HepG2 (cell line): ENCODE measurements around the gene CCDC61.

Source experiments
- ASH2L ChIP-seq: fragments of 300-600, 200-600 bp; sonication (generic); IDR thresholded peaks from 2 replicates; pipeline ENCODE4 v1.7.0; 2017; ENCODE audit warnings: low read depth, mild to moderate bottlenecking, moderate library complexity, mixed read lengths, low read length; ENCODE audit not compliant: insufficient read length
- ERF ChIP-seq: IDR thresholded peaks from 2 replicates; pipeline ENCODE4 v1.6.1; 2018; ENCODE audit warnings: missing biosample characterization, missing genetic modification reagents
- SIN3A ChIP-seq: IDR thresholded peaks from 2 replicates; pipeline ENCODE4 v1.6.1; 2011; ENCODE audit warnings: low read depth, mild to moderate bottlenecking, control low read depth, low read length, borderline replicate concordance
- ZNF274 ChIP-seq: sonication (generic); formaldehyde crosslinking; IDR thresholded peaks from 2 replicates; pipeline ENCODE4 v1.5.1; 2020; ENCODE audit warnings: mild to moderate bottlenecking, missing genetic modification reagents
- TF ChIP-seq, protein P1 (sequence below): sonication (generic); formaldehyde crosslinking; IDR thresholded peaks from 2 replicates; pipeline ENCODE4 v1.5.0; 2020; ENCODE audit warnings: mild to moderate bottlenecking, missing genetic modification reagents, moderate library complexity
- TF ChIP-seq, protein P2 (sequence below): sonication (generic); formaldehyde crosslinking; IDR thresholded peaks from 2 replicates; pipeline ENCODE4 v1.8.1; 2022; ENCODE audit warnings: mild to moderate bottlenecking, missing genetic modification reagents
- TF ChIP-seq, protein P3 (sequence below): sonication (generic); formaldehyde crosslinking; IDR thresholded peaks from 2 replicates; pipeline ENCODE4 v1.4.0; 2020; ENCODE audit warnings: missing genetic modification reagents, mild to moderate bottlenecking, borderline replicate concordance

DNA sequence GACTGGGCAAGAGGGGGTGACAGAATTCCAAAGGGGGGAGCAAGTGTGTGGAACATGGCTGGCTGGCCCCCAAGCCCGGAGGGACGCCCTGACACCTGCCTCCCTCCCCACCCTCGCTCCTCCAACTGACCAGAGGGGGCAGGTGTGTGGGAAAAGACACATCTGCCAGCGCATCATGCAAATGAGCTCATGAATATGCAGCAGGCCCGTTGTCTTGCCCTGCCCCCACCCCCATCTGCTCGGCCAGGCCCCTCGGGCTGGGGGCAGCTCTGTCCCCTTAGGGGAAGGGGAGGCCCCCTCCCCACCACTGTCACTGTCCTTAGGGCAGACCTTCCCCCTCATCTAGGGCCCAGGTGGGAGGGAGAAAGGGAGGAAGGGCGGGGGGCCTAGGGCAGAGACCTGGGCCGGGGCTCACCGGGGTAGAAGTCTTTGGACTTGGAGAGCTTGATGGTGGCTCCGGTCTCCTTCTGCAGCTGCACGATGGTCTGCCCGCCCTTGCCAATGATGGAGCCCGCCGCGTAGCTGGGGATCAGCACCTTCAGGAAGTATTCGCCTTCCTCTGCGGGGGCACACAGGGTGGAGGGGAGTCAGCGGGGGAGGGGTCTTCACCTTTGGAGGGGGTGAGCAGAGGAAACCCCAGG is 34.6 kb upstream of the CCDC61 start:
- TF ChIP-seq, protein P1, sequence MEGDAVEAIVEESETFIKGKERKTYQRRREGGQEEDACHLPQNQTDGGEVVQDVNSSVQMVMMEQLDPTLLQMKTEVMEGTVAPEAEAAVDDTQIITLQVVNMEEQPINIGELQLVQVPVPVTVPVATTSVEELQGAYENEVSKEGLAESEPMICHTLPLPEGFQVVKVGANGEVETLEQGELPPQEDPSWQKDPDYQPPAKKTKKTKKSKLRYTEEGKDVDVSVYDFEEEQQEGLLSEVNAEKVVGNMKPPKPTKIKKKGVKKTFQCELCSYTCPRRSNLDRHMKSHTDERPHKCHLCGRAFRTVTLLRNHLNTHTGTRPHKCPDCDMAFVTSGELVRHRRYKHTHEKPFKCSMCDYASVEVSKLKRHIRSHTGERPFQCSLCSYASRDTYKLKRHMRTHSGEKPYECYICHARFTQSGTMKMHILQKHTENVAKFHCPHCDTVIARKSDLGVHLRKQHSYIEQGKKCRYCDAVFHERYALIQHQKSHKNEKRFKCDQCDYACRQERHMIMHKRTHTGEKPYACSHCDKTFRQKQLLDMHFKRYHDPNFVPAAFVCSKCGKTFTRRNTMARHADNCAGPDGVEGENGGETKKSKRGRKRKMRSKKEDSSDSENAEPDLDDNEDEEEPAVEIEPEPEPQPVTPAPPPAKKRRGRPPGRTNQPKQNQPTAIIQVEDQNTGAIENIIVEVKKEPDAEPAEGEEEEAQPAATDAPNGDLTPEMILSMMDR (CRISPR knock-in tag): no peak
- TF ChIP-seq ASH2L (no peak), SIN3A (no peak), ERF (CRISPR knock-in tag) (no peak), ZNF274 (CRISPR knock-in tag) (no peak)
- TF ChIP-seq, protein P2, sequence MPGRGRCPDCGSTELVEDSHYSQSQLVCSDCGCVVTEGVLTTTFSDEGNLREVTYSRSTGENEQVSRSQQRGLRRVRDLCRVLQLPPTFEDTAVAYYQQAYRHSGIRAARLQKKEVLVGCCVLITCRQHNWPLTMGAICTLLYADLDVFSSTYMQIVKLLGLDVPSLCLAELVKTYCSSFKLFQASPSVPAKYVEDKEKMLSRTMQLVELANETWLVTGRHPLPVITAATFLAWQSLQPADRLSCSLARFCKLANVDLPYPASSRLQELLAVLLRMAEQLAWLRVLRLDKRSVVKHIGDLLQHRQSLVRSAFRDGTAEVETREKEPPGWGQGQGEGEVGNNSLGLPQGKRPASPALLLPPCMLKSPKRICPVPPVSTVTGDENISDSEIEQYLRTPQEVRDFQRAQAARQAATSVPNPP (CRISPR knock-in tag): no peak
- TF ChIP-seq, protein P3, sequence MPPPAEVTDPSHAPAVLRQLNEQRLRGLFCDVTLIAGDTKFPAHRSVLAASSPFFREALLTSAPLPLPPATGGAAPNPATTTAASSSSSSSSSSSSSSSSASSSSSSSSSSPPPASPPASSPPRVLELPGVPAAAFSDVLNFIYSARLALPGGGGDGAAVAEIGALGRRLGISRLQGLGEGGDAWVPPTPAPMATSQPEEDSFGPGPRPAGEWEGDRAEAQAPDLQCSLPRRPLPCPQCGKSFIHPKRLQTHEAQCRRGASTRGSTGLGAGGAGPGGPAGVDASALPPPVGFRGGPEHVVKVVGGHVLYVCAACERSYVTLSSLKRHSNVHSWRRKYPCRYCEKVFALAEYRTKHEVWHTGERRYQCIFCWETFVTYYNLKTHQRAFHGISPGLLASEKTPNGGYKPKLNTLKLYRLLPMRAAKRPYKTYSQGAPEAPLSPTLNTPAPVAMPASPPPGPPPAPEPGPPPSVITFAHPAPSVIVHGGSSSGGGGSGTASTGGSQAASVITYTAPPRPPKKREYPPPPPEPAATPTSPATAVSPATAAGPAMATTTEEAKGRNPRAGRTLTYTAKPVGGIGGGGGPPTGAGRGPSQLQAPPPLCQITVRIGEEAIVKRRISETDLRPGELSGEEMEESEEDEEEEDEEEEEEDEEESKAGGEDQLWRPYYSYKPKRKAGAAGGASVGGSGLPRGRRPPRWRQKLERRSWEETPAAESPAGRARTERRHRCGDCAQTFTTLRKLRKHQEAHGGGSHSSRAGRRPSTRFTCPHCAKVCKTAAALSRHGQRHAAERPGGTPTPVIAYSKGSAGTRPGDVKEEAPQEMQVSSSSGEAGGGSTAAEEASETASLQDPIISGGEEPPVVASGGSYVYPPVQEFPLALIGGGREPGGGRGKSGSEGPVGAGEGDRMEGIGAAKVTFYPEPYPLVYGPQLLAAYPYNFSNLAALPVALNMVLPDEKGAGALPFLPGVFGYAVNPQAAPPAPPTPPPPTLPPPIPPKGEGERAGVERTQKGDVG (CRISPR knock-in tag): no peak
